Measurements from ENCODE around the gene NOLC1.

NOLC1 gene

GRCh38 chr10:102211615-102212299, 59.6 kb downstream of the NOLC1 start:
- no peak for DNase-seq
